ENCODE results near the gene CHSY3. TPM values are rescaled to one million over a fixed set of nuclear protein-coding genes. Genes with fewer than 3 reads are reported as not detected.

Gene CHSY3
- total RNA-seq, 1 donor from 2014 or later, result 9.4 TPM

DNA sequence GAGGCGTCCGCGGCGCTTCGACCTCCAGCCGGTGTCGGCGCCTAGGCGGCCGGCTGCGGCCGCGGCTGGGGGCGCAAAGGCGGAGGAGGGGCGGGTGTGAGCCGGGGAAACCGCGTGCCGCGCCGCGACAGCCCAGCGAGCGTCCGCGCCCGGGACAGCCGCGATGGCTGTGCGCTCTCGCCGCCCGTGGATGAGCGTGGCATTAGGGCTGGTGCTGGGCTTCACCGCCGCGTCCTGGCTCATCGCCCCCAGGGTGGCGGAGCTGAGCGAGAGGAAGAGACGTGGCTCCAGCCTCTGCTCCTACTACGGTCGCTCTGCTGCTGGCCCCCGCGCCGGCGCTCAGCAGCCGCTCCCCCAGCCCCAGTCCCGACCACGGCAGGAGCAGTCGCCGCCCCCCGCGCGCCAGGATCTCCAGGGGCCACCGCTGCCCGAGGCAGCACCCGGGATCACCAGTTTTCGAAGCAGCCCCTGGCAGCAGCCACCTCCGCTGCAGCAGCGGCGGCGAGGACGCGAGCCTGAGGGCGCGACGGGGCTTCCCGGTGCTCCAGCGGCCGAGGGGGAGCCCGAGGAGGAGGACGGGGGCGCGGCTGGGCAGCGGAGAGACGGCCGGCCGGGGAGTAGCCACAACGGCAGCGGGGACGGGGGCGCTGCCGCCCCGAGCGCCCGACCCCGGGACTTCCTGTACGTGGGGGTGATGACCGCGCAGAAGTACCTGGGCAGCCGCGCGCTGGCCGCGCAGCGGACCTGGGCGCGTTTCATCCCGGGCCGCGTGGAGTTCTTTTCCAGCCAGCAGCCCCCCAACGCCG, 605 bp downstream of the CHSY3 start:
- no peak overlapping the region for H3K27ac Mint-ChIP-seq (ENCODE audit: unreplicated experiment)
- Histone ChIP-seq H4K20me1 (ENCODE audit: insufficient read depth, low read length) (peaks cover 10% of the 10 kb centered on the region), H3K9ac (ENCODE audit: low read length) (peak overlapping the region; percentile 67), H2AFZ (ENCODE audit: low read depth, low read length) (peak overlapping the region; percentile 72), H3K79me2 (ENCODE audit: insufficient read depth, low read length) (no peaks in the 10 kb centered on the region), H3K4me3 (ENCODE audit: insufficient read depth, low read depth, low read length) (peak overlapping the region; percentile 68), H3K36me3 (ENCODE audit: insufficient read depth, low read length) (no peaks in the 10 kb centered on the region), H3K27me3 (ENCODE audit: insufficient read depth, low read length) (no peaks in the 10 kb centered on the region), H3K27ac (ENCODE audit: low read depth, low read length) (no peak overlapping the region), H3K4me1 (ENCODE audit: insufficient read depth, low read length) (peaks cover 14% of the 10 kb centered on the region), H3K9me3 (ENCODE audit: insufficient read depth, low read depth, low read length) (no peaks in the 10 kb centered on the region), H3K4me2 (ENCODE audit: low read length) (peak overlapping the region; percentile 99)
- peak overlapping the region; percentile 89 for H3K4me3 Mint-ChIP-seq (ENCODE audit: unreplicated experiment)
- peaks cover 2% of the 10 kb centered on the region for H3K4me1 Mint-ChIP-seq (ENCODE audit: low read depth, unreplicated experiment)
- no peak for FAIRE-seq
- DNase-seq (ENCODE audit: low read depth), result no peak
- no peaks in the 10 kb centered on the region for H3K9me3 Mint-ChIP-seq (ENCODE audit: unreplicated experiment)
- H3K36me3 Mint-ChIP-seq (ENCODE audit: low read depth, unreplicated experiment), result no peaks in the 10 kb centered on the region
- peaks cover 2% of the 10 kb centered on the region for H3K27me3 Mint-ChIP-seq (ENCODE audit: low read depth, unreplicated experiment)
- no peak for TF ChIP-seq EZH2 (IDR thresholded peaks at IDR 0.05; ENCODE audit: insufficient read depth, low read length)
- TF ChIP-seq, protein P1, sequence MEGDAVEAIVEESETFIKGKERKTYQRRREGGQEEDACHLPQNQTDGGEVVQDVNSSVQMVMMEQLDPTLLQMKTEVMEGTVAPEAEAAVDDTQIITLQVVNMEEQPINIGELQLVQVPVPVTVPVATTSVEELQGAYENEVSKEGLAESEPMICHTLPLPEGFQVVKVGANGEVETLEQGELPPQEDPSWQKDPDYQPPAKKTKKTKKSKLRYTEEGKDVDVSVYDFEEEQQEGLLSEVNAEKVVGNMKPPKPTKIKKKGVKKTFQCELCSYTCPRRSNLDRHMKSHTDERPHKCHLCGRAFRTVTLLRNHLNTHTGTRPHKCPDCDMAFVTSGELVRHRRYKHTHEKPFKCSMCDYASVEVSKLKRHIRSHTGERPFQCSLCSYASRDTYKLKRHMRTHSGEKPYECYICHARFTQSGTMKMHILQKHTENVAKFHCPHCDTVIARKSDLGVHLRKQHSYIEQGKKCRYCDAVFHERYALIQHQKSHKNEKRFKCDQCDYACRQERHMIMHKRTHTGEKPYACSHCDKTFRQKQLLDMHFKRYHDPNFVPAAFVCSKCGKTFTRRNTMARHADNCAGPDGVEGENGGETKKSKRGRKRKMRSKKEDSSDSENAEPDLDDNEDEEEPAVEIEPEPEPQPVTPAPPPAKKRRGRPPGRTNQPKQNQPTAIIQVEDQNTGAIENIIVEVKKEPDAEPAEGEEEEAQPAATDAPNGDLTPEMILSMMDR (IDR thresholded peaks at IDR 0.05; ENCODE audit: insufficient read depth, low read depth, low read length), result no peak

DNA sequence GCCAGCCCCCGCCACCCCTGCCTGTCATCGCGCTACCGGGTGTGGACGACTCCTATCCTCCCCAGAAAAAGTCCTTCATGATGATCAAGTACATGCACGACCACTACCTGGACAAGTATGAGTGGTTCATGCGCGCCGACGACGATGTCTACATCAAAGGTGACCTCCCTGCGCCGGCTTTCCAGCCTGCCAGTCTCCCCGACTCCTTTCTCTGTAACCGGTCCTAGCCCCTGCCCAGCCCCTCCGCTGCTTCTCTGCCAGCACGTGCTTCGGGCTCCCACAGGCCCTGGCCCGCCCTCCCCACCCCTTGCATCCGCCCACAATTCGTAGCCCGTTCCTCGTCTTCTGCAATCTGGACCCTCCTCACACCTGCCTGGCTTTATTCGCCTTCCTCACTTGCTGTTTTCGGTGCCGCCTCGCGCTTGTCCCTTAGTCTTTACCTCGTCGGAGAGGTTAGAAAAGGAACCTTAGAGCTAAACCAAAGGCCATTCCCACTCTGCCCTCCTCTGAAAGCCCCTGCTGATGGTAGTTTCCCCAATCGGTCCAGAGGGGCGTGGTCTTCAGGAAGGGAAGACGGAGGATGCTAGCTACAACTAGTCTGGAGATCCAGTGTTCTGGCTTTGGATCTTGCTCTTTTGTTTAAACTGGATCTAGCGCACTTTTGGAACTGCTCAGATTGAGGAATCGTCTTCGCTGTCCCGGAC, 1.4 kb downstream of the CHSY3 start:
- Histone ChIP-seq H4K20me1 (ENCODE audit: insufficient read depth, low read length) (peaks cover 10% of the 10 kb centered on the region), H3K4me1 (ENCODE audit: insufficient read depth, low read length) (peaks cover 14% of the 10 kb centered on the region), H3K4me3 (ENCODE audit: insufficient read depth, low read depth, low read length) (peak overlapping the region; percentile 68), H3K4me2 (ENCODE audit: low read length) (peak overlapping the region; percentile 99), H3K36me3 (ENCODE audit: insufficient read depth, low read length) (no peaks in the 10 kb centered on the region), H2AFZ (ENCODE audit: low read depth, low read length) (peak overlapping the region; percentile 72), H3K27ac (ENCODE audit: low read depth, low read length) (no peak overlapping the region), H3K9me3 (ENCODE audit: insufficient read depth, low read depth, low read length) (no peaks in the 10 kb centered on the region), H3K79me2 (ENCODE audit: insufficient read depth, low read length) (no peaks in the 10 kb centered on the region), H3K9ac (ENCODE audit: low read length) (peak overlapping the region; percentile 67), H3K27me3 (ENCODE audit: insufficient read depth, low read length) (no peaks in the 10 kb centered on the region)
- Mint-ChIP-seq H3K4me1 (ENCODE audit: low read depth, unreplicated experiment) (peaks cover 2% of the 10 kb centered on the region), H3K4me3 (ENCODE audit: unreplicated experiment) (peak overlapping the region; percentile 89), H3K27me3 (ENCODE audit: low read depth, unreplicated experiment) (peaks cover 2% of the 10 kb centered on the region), H3K27ac (ENCODE audit: unreplicated experiment) (peak overlapping the region; percentile 48), H3K36me3 (ENCODE audit: low read depth, unreplicated experiment) (no peaks in the 10 kb centered on the region), H3K9me3 (ENCODE audit: unreplicated experiment) (no peaks in the 10 kb centered on the region)
- TF ChIP-seq, protein P1 (IDR thresholded peaks at IDR 0.05; ENCODE audit: insufficient read depth, low read depth, low read length), result no peak
- TF ChIP-seq EZH2 (IDR thresholded peaks at IDR 0.05; ENCODE audit: insufficient read depth, low read length), result no peak
- no peak for DNase-seq (ENCODE audit: low read depth)
- FAIRE-seq, result no peak
